NCI-H1105 treated with DMSO at 0.1 percent for 48 hours (cell line): ENCODE data around the gene NENF.

Source experiments
- DNase-seq: peaks from one replicate; lab custom pipeline; 2025; lab: John Stamatoyannopoulos, UW

NENF gene

GRCh38 chr1:212431644-212432043 is 1.1 kb upstream of the NENF start:
- DNase-seq: no peak

DNA sequence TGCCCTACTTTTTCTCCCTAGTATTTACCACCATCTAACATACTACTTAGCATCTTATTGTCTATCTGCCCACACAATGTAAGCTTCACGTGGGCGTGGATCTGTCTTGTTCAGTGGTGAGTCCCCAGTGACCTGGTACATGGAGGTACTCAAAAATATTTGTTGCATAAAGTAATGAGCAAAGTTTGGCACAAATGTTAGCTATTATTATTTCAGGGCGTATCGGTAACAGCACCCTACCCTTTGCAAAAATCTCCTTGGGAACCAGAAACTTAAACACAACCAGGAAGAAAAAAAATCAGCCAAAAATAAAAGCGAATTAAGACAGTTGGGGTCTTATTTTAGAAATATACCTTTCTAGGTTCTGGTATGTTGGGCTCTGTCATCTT is 454 bp upstream of the NENF start:
- no peak for DNase-seq

- no peak for DNase-seq
These were observed 1.1 kb downstream of the NENF start for GRCh38 chr1:212433577-212434462.

GRCh38 chr1:212434992-212435391 is 2.3 kb downstream of the NENF start:
- DNase-seq: no peak

DNA sequence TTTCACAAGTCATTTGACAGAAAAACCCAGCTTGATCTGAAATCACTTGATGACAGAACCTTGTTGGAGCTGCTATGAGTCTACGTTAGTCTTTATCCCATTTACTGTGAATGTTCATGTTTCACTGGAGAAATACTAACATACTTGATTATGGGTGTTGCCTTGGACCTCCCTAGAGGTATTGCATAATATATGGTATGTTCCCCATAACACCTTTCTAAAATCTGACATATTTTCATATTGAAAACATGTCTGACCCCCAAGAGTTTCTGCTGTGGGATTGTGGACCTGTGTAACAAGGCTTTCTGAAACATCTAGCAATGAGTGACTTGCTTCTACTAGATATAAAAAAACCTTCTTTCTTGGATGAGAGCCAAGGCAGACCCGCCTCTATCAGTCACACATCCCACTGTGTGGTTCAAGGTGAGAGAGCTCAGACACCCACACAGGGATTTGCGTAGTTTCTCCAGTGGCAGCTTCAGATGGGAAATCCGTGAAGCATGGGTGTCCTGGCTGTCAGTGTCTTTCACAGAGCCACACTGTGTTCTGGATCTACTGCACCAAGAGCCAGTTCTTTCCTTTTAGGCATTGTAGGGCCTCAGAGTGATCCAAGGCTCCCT is 4.6 kb downstream of the NENF start:
- peak; percentile 17 for DNase-seq

- DNase-seq: no peak
These were observed 6.1 kb downstream of the NENF start for GRCh38 chr1:212438831-212439237.

- no peak for DNase-seq
These were observed 7.7 kb downstream of the NENF start for GRCh38 chr1:212440419-212440818.

DNA sequence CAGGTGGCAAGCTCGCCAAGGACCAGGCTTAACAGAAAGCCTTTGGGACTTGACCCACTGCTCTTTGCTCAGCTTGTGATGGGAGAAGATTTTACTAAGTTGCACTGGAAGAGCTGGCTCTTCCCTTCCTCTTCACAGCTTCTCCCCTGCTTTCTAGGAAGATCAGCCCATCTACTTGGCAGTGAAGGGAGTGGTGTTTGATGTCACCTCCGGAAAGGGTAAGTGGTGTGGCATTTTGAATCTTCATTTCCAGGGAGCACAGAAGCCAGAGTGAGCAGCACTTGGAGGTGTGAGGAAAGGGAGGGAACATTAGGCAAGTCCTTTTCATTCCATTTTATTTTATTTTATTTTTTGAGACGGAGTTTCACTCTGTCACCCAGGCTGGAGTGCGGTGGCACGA is 9.7 kb downstream of the NENF start:
- no peak for DNase-seq

DNA sequence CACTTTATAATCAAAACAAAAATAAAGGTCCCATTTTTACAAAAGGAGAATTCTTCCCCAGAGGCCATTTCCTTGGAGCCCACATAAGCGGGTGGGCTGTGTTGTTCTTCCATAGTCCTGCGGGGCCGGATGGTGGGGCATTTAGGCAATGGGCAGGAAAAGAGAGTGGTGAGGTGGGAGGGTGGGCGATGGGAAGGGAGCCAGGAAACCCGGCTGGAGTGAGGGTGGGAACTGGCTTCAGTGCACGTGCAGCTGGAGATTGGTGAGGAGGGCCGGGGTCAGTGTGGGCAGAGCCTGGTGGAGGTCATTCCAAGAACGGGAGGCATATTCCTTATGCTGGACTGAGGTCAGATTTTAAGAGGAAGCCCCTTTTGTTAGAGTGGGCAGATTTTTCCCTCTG is 13.6 kb downstream of the NENF start:
- no peak for DNase-seq

DNA sequence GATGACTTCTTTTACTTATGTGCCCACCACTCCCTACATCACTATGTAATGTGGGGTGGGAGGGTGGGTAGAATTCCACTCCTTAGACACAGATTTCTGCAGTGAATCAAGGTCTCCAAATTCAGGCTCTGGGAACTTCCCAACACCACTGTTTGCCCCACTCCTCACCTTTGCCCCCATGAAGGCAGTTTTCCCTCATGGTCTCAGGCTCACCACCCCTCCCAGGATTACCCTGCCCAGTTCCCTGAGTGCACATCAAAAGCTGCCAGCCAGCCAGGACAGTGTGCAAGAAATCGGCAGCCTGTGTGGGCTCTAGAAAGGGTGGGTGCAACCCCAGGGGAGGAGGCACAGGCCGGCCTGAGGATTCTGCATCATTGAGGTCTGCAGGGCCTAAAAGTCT is 14.8 kb downstream of the NENF start:
- no peak for DNase-seq

DNA sequence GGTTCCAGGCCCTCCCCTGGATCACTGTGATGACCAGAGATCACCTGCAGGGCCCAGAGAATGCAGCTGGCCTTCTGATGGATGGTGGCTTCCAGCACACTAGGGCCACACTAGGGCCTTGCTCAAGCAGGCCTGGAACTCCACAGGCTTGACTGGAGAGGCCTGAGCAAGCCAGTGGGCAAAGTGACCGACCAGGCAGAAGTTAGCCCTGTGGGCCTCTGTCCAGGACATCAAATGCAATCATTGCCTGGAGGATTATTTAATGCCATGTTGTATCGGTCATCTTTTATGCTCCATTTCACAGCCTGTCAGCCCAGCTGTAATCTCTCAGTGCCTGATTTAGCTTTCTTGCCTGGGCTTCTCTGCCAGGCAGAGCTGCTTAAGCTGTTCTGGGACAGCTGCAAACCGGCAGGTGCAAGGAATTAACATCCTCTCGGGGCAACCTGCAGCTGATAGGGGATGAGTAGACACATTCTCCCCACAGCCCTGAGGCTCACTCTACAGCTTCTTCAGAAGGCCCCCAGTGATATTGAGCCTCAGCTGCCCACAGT is 17.7 kb downstream of the NENF start:
- DNase-seq: no peak

DNA sequence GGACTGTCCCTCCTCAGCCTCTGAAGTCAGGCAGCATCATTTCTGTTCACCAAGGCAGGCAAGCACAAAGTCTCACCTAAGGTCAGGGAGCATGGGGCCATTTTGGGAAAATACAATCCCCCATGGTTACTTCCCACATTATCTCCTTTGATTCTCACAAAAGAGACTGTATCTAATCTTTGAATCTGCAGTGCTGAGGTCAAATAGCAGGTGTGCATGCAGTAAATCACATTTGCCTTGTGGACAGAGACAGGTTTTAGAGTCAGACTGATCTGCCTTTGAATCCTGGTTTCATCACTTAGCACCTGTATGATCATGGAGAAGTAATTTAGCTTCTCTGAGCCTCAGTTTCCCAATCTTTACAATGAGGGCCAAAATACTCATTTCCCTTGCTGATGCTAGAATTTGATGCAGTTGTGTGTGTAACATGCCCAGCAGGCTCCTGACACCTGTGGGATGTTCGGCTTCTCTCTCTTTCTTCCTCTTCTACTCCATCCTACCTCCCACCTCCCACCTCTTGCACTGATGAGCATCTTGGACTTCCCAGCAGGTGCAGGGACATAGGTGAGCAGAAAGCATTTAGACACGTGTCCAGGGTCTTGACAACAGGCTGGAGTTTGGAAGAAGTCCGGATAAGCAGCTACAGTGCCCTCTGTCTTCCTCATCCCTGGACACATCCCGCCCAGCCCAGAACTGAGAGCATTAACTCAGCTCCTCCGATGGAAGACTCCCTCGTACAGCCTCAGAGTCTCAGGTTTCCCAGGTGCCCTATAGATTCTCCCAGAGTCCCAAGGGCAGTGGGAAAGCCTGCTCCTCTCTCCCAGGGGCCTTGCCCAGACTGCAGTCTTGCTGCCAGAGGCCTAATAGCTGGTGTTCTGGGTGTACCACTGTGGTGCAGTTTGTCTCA is 18.9 kb downstream of the NENF start:
- DNase-seq: no peak

DNA sequence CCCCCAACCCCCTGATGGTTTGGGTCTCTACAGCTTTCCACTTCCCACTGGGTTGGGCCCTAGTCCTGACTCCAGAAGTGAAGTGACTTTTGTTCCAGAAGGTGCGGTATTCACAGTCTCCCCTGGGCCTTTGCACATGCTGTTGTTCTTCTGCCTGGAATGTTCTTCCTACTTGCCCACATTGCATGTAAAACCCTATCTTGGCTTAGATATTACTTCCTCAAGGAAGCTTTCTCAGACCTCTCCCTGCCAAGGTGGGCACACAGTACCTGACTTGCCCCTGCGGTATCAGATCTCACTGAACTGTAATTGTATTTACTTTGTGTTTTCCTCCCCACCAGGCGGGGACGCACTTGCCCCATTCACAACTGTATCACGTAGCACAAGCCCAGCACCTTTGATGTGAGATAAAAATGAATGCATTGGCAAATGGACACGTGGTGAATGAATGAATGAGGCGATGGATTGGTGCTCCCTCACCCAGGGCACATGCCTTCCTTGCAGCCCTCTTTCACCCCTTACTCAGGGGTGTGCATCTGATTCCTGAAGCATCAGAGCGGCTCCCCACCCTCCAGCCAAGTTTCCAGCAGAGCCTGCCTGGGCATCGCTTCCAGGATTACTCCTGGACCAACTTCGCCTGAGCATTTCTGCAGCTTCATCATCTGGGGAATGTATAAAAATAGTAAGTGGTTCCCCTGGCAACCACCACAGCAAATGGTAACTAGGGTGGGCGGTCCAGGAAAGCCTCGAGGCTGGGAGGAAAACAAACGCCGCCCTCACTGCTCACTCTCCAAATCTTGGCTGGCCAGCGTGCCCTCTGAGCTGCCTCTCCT is 19.8 kb downstream of the NENF start:
- DNase-seq: no peak

DNA sequence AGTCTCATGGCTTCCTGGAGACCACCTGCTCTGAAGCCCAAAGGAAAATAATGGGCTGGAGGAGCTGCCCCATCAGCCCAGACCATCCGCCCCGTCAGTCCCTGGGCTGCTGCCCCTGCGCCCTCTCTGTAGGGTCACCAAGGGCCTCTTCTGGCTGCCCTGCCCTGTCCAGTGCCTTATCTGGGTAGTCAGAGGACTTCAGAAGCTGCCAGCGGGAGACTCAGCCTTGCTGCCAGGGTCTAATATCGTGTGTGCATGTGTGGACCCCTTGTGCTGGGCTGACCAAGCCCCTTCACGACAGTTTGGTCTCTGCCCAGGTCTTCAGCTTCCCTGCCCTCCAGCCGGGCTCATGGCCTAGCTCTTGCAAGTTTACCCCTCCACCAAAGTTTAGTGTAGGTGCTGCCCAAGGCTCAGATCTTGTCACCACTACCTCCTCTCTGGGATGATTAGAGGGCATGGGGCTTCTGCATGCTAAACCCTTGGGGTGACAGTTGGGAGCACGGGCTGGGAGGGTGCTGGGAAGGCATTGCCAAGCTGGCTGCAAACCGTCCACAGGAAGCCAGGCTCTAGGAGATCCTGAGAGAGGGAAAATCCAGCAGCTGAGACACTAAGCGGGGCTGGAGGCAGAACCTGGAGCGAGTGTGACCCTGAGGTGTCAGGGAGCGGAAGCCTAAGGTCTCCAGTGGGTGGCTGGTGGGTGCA is 20.6 kb downstream of the NENF start:
- no peak for DNase-seq

DNA sequence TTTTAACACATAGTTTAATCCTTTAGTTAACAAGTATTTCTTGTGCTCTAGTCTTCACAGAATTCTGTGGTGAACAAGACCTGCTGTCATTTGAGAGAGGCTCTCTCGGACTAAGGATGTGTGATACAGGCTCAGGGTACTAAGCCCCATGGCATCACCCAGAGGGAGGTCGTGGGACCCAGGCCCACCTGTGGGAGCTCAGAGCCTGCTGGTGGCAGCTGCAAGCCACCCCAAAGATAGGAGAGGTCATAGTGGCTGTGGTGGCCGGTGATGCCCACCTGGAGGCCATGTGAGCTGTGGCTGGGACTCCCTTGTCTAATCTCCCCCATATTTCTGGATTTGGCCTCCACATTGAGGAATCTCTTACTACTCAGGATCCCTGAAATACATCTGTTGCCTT is 22.0 kb downstream of the NENF start:
- DNase-seq: no peak

DNA sequence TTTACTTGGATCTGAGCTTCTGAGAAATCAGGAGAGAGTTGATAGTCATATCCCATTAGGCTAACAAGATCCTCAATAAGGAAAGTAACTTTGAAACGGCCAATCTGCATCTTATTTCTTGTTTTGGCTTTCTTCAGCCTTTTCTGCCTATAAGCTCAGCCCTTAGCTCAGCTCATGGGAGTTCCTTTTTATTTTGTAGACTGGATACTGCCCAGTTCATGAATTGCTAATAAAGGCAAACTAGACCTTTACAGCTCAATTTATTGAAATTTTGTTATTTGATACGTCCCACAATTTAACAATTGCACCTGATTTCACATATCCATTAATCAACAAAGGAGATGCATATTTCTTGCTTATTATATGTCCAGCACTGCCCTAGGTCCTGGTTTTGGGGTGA is 22.7 kb downstream of the NENF start:
- DNase-seq: no peak

GRCh38 chr1:212455803-212456528 is 23.2 kb downstream of the NENF start:
- DNase-seq: peak; percentile 57

GRCh38 chr1:212457740-212458338 is 25.1 kb downstream of the NENF start:
- peak; percentile 42 for DNase-seq

- no peak for DNase-seq
These were observed 26.1 kb downstream of the NENF start for GRCh38 chr1:212458817-212459216.

GRCh38 chr1:212459656-212460055 is 26.9 kb downstream of the NENF start:
- no peak for DNase-seq
